Kidney (tissue), 14 donors: Measurements from ENCODE around the gene SEZ6L. TPM values are rescaled to one million over a fixed set of nuclear protein-coding genes. Genes with fewer than 3 reads are reported as not detected.

Experiments used
- DNase-seq, 5 donors: peaks; one replicate each; pipeline ENCODE4 v3.0.0-alpha.2; 2013 to 2020
- FAIRE-seq: peaks from 2 replicates; lab custom pipeline; 2012; peaks lifted over from hg19 to GRCh38; lab: Jason Lieb, UNC
- H3K27ac ChIP-seq, 2 donors: one replicate each; pipeline ENCODE4 v1.7.0; 2013; ENCODE audit warnings: low read depth in 2 of 2, low read length in 2 of 2, inconsistent platforms in 1 of 2
- H3K27me3 ChIP-seq: one replicate; pipeline ENCODE4 v1.7.1; 2013; ENCODE audit warnings: low read length, inconsistent platforms; ENCODE audit not compliant: control insufficient read depth, insufficient read depth
- H3K36me3 ChIP-seq, 3 donors: one replicate each; pipeline versions ENCODE4 v1.7.0 to v1.7.1; 2013; ENCODE audit warnings: low read length in 3 of 3, control low read depth in 1 of 3, inconsistent platforms in 1 of 3; ENCODE audit not compliant: insufficient read depth in 3 of 3, control insufficient read depth in 2 of 3
- H3K4me1 ChIP-seq, 3 donors: one replicate each; pipeline versions ENCODE4 v1.7.0 to v1.7.1; 2013; ENCODE audit warnings: low read length in 3 of 3, inconsistent platforms in 1 of 3, low read depth in 1 of 3; ENCODE audit not compliant: control insufficient read depth in 2 of 3, insufficient read depth in 2 of 3
- H3K4me3 ChIP-seq, 3 donors: one replicate each; pipeline versions ENCODE4 v1.7.0 to v1.8.1; 2013; ENCODE audit warnings: low read length in 3 of 3, control low read depth in 1 of 3, inconsistent platforms in 1 of 3
- H3K9ac ChIP-seq, 3 donors: one replicate each; pipeline versions ENCODE4 v1.7.0 to v1.7.1; 2013; ENCODE audit warnings: low read length in 3 of 3, control low read depth in 1 of 3, inconsistent platforms in 1 of 3
- H3K9me3 ChIP-seq, 3 donors: one replicate each; pipeline versions ENCODE4 v1.7.0 to v1.7.1; 2013; ENCODE audit warnings: low read length in 3 of 3, control low read depth in 1 of 3, inconsistent platforms in 1 of 3; ENCODE audit not compliant: control insufficient read depth in 2 of 3, insufficient read depth in 1 of 3
- intact Hi-C: fragments of 100-400 bp; cut with DNase I; formaldehyde crosslinking; loops from one replicate; pipeline ENCODE4 v1.11.1; 2022
- polyA plus RNA-seq: library from polyadenylated mRNA; stranded (reverse); fragments of 350-450 nt; fragmentation: Illumina TruSeq; extraction: RNeasy Lipid Tissue Mini Kit (QIAGEN cat#74804); gene quantifications from one replicate; pipeline ENCODE4 v1.2.3, GENCODE V29; 2014; ENCODE audit warnings: low read depth, low replicate concordance; ENCODE audit not compliant: insufficient read depth
- total RNA-seq: library from RNA; stranded (reverse); fragmentation: NEBNext Ultra II Directional; extraction: Animal tissue kit (Norgen Biotek cat#: 25700); gene quantifications from one replicate; pipeline ENCODE4 v1.2.1, GENCODE V29; 2021
- TF ChIP-seq, protein P1 (sequence below): IDR thresholded peaks from 3 replicates; pipeline ENCODE4 v1.5.1; 2012; ENCODE audit warnings: mild to moderate bottlenecking, moderate library complexity, borderline replicate concordance; ENCODE audit not compliant: insufficient read depth; ENCODE audit errors: extremely low read depth
- donor health status: control.
- donor health status: control.
- donor health status: control.
- donor health status: control.
- donor health status: control.
- donor health status: DM: yes; HTN: yes; CAD: no.
- donor health status: Normal renal cell carcinoma (clear cell type).

The SEZ6L gene
- total and polyA plus RNA-seq, 2 donors from 2014 or later = 0.09 to 0.19 TPM

DNA sequence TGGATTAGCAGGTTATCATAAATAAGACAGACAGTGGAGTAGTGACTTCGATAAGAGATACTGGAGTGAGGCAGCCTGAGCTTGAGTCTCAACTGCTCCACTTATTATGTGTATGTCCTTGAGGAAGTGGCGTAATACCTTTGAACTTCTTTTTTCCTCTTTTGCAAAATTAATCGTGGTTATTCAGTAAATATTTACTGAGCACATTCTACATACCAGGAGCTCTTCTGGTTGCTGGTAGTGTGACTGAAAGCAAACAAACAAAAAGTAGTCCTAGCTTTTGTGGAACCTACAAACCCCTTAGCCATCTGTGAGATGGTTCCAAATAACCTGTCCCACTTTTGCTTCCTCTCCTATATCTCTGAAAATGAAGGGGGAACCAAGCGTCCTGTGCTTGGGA is 134.2 kb downstream of the SEZ6L start:
- Histone ChIP-seq H3K4me3 (no peak overlapping the region), H3K9me3 (no peaks in the 10 kb centered on the region), H3K9ac (no peak overlapping the region), H3K27me3 (no peaks in the 10 kb centered on the region), H3K27ac (no peak overlapping the region), H3K36me3 (no peaks in the 10 kb centered on the region), H3K4me1 (no peaks in the 10 kb centered on the region)
- no peak for FAIRE-seq
- TF ChIP-seq, protein P1, sequence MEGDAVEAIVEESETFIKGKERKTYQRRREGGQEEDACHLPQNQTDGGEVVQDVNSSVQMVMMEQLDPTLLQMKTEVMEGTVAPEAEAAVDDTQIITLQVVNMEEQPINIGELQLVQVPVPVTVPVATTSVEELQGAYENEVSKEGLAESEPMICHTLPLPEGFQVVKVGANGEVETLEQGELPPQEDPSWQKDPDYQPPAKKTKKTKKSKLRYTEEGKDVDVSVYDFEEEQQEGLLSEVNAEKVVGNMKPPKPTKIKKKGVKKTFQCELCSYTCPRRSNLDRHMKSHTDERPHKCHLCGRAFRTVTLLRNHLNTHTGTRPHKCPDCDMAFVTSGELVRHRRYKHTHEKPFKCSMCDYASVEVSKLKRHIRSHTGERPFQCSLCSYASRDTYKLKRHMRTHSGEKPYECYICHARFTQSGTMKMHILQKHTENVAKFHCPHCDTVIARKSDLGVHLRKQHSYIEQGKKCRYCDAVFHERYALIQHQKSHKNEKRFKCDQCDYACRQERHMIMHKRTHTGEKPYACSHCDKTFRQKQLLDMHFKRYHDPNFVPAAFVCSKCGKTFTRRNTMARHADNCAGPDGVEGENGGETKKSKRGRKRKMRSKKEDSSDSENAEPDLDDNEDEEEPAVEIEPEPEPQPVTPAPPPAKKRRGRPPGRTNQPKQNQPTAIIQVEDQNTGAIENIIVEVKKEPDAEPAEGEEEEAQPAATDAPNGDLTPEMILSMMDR = no peak
- DNase-seq = no peak
- intact Hi-C loops = no loop called here

DNA sequence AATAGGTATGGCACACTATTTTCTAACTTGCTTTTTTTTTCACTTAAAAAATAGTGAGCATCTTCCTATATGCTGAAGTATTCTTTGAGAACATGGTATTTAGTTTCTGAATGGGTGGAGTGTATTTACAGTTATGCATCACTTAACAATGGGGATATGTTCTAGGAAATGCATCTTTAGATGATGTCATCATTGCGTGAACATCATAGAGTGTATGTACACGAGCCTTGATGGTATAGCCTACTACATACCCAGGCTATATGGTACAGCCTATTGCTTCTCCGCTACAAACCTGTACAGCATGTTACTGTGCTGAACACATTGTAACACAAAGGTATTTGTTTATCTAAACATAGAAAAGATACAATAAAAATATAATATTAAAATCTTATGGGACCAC is 135.5 kb downstream of the SEZ6L start:
- Histone ChIP-seq H3K27me3 (no peaks in the 10 kb centered on the region), H3K4me3 (no peak overlapping the region), H3K27ac (no peak overlapping the region), H3K36me3 (no peaks in the 10 kb centered on the region), H3K9ac (no peak overlapping the region), H3K9me3 (no peaks in the 10 kb centered on the region), H3K4me1 (no peaks in the 10 kb centered on the region)
- DNase-seq (no peak), FAIRE-seq (no peak)
- intact Hi-C loops = no loop called here
- TF ChIP-seq, protein P1 = no peak

DNA sequence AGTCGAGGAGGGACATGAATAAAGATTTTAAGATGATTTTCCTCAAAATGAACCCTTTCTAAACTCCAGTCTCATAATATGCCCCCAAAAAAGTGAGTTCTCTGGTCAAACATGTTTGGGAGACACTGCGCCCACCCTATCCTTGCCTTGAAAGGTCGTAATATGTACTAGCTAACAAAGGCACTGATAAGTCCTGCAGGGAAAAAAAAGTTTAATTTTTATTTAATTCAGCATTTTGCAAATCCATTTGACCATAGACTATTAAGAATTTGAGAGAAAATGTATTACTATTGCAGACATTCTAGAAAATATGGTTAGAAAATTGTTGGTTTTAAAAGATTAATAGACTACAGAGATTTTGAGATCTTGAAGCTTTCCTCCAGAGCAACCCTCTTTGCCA is 139.2 kb downstream of the SEZ6L start:
- no peak overlapping the region for H3K27ac ChIP-seq
- H3K36me3 ChIP-seq = no peaks in the 10 kb centered on the region
- FAIRE-seq = no peak
- TF ChIP-seq, protein P1 = no peak
- H3K4me1 ChIP-seq = no peaks in the 10 kb centered on the region
- no peaks in the 10 kb centered on the region for H3K27me3 ChIP-seq
- intact Hi-C loops = no loop called here
- H3K9ac ChIP-seq = no peak overlapping the region
- no peak overlapping the region for H3K4me3 ChIP-seq
- DNase-seq = no peak
- H3K9me3 ChIP-seq = no peaks in the 10 kb centered on the region

DNA sequence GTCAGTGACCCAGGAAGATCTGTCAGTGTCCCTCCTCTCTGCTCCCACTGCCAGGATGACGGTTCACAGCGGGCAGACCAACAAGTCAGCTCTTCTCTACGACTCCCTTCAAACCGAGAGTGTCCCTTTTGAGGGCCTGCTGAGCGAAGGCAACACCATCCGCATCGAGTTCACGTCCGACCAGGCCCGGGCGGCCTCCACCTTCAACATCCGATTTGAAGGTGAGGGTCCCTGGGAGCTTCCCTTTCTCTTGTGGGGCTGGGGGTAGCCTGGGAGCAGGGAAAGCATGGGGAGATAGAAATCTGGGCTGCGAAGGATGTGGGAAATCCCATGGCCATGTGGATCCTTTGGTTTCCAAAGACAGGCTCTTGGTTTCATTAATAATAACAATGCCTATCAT is 141.4 kb downstream of the SEZ6L start:
- DNase-seq (no peak), FAIRE-seq (no peak)
- Histone ChIP-seq H3K27me3 (no peaks in the 10 kb centered on the region), H3K36me3 (no peaks in the 10 kb centered on the region), H3K27ac (no peak overlapping the region), H3K9me3 (no peaks in the 10 kb centered on the region), H3K4me3 (no peak overlapping the region), H3K4me1 (no peaks in the 10 kb centered on the region), H3K9ac (no peak overlapping the region)
- TF ChIP-seq, protein P1 = no peak
- intact Hi-C loops = no loop called here
